HG03565 (cell line): ENCODE results near the gene AMZ1.
"Not testable (repeated sequence)": the region's sequence is repeated elsewhere in the genome, so short reads cannot be mapped to it uniquely, and the experiment has no call there.

Source experiments
- ATAC-seq: cut with Tn5 transposase; IDR thresholded peaks from one replicate; pipeline ENCODE4 v1.9.1; 2021; ENCODE audit warnings: mild to moderate bottlenecking, moderate library complexity; ENCODE audit not compliant: unreplicated experiment

The AMZ1 gene

DNA sequence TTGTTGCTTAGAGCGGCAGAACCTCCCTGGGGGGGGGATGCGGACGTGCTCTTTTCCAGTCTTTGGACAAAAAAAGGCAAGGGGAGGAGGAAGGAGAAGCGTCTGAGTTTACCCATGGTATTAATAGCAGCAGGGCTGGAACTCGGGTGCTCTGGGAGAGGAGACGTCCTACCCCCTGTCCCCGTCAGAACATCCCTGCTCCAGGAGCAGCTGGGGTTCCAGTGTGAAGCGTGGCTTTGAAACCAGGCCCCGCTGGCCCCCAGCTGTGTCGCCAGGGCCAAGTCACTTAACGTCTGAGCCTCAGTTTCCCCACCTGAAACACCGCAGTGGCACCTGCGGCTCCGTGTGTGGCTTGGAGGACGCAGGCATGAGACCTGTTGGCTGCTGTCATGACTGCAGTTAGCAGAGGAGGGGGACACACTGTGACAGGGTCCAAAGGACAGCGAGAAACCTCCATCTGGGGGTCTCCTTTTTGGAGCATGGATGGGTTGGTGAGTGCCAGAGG, 1.4 kb downstream of the AMZ1 start:
- no peak for ATAC-seq

DNA sequence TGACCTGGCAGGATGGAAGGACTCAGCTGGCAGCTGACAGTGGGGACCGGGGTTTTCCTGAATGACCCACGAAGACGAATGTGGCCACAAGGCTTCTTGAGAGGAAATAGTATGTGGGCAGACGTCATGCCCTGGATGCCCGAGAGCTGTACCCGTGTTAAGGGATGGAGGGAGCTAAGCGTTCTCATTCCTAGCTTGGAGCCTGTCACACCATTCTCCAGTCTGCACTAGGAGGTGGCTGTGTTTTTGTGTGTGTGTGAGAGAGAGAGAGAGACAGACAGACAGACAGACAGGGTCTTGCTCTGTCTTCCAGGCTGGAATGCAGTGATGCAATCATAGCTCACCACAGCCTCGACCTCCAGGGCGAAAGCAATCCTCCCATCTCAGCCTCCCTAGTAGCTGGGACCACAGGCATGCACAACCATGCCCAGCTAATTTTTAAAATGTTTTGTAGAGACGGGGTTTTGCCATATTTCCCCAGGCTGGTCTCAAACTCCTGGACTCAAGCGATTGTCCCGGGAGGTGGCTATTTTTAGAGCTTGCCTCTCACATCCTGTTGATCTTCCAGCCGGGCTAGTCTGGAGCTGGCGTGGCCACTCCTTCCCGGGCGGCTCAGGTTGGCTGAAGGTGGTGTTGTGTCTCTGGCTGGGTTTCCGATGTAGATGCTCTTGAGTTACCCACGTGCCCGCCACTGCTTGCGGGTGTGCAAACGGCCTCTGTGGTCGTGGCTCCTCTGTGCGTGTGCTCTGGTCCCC, 2.1 kb downstream of the AMZ1 start:
- no peak for ATAC-seq

DNA sequence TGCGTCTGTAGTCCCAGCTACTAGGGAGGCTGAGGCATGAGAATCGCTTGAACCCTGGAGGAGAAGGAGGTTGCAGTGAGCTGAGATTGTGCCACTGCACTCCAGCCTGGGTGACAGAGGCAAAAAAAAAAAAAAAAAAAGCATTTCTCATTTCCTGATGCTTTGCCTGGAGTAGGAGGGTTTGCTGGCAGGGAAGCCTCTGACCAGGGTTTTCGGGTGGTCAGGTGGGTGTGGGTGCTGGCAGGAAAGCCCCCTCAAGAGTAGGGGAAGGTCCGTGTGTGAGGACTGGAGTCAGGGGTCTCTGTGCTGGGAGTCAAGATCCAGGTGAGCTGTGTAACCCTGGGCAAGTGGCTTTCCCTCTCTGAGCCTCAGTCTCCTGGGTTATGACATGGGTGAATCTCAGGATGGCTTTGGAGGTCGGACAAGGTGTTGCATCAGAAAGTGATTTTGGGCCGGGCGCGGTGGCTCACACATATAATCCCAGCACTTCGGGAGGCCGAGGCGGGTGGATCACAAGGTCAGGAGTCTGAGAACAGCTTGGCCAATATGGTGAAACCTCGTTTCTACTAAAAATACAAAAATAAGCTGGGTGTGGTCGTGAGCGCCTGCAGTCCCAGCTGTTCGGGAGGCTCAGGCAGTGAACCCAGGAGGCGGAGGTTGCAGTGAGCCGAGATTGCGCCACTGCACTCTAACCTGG, 3.2 kb downstream of the AMZ1 start:
- ATAC-seq: no peak

DNA sequence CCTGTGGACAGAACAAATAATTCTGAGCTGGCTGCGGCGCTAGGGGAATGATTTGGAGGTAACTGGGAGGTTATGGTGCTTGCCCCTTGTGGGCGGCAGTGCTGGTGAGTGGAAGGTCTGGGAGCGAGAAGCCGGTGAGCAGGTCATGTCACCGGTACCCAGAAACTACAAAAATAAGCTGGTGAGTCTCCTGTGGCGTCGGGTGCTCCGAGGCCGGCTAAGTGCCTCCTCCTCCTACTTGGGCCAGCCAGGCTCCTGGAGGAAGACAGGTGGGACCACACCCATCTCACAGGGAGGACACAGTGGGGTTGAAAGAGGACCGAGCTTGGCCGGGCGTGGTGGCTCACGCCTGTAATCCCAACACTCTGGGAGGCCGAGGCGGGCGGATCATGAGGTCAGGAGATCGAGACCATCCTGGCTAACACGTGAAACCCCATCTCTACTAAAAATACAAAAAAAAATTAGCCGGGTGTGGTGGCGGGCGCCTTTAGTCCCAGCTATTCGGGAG, 4.0 kb downstream of the AMZ1 start:
- not testable (repeated sequence) for ATAC-seq

DNA sequence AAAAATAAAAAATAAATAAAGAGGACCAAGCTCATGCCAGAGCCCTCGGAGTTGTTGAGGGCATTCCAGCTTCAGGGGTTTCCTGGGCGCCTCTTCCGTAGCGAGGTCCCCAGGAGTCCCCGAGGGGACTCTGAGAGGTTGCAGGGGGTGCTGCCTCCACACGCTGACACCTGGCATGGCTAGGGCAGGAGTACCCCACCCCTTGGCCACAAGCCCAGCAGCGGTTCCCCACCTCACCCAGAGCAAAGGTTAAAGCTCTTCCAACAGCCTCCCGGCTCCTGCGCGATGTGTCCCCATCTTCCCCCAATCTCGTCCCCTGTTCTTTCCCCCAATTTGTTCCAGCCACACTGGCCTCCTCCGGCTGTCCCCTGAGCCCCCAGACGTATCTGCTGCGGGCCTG, 4.5 kb downstream of the AMZ1 start:
- no peak for ATAC-seq

DNA sequence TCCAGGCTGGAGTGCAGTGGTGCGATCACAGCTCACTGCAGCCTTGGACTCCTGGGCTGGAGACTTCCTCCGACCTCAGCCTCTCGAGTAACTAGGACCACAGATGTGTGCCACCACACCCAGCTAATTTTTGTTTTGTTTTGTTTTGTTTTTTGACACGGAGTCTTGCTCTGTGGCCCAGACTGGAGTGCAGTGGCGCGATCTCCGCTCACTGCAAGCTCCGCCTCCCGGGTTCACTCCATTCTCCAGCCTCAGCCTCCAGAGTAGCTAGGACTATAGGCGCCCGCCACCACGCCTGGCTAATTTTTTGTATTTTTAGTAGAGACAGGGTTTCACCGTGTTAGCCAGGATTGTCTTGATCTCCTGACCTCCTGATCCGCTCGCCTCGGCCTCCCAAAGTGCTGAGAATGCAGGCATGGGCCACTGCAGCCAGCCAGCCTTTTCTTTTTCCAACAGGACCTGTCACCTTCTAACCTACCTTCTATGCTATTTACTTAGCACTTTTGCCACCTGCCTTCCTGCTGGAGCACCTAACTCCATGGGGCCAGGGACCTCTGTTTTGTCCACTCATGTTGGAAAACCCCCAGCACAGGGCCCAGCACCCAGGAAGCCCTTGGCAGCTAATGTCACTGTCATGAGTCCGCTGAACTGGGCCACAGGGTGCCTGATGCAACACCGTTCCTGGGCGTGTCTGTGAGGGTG, 5.6 kb downstream of the AMZ1 start:
- not testable (repeated sequence) for ATAC-seq

DNA sequence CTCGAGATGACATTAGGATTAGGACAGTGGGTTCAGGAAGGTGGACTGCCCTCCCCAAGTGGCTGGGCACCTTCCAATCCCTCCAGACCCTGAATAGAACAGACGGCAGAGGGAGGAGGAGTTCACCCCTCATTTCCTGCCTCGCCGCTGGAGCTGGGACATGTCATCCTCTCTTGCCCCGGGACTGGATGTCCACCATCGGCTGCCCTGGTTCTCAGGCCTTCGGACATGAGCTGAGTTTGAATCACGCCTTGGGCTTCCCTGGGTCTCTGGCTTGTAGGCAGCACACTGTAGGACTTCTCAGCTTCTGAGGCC, 6.1 kb downstream of the AMZ1 start:
- not testable (repeated sequence) for ATAC-seq

DNA sequence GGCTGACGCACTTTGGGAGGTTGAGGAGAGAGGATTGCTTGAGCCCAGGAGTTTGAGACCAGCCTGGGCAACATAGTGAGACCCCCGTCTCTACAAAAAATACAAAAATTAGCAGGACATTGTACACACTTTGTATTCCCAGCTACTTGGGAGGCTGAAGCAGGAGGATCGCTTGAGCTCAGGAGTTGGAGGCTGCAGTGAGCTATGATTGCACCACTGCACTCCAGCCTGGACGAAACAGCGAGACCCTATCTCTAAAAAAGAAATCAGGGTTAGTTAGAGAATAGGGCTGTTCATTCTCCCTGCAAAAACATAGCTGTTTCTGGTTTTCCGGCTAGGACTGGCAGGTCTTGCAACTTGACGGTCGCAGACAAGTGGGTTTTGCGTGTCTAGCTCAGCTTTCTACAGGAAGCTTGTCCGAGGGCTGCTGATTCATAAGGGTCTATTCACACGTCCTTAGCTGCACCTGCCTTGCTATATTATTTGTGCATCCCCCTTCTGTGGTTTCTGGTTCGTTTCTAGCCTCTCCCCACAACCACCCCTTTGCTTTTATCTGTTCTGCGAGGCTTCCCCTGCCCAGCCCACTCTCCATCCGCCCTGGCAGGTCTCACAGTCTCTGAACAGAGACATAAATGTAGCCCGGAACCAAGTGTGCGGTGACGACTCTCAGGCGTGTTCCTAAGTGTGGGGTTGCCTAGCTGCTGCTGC, 10.7 kb downstream of the AMZ1 start:
- peak; percentile 84 for ATAC-seq

DNA sequence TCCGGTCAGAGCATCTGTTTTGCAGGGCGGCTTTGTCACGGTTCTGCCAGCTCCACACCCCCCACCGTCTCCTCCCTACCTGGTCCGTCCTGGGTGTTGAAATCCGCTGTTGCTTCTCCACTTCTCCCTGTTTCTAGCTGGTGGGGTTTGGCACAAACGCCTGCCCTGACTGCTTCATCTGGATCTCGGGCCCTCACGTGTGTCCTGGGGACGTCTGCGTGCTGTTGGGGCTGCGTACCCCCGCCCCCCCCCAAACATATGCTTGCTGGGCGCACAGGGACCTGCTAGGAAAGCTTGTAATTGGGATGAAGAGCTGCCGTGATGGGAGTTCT, 11.3 kb downstream of the AMZ1 start:
- no peak for ATAC-seq

DNA sequence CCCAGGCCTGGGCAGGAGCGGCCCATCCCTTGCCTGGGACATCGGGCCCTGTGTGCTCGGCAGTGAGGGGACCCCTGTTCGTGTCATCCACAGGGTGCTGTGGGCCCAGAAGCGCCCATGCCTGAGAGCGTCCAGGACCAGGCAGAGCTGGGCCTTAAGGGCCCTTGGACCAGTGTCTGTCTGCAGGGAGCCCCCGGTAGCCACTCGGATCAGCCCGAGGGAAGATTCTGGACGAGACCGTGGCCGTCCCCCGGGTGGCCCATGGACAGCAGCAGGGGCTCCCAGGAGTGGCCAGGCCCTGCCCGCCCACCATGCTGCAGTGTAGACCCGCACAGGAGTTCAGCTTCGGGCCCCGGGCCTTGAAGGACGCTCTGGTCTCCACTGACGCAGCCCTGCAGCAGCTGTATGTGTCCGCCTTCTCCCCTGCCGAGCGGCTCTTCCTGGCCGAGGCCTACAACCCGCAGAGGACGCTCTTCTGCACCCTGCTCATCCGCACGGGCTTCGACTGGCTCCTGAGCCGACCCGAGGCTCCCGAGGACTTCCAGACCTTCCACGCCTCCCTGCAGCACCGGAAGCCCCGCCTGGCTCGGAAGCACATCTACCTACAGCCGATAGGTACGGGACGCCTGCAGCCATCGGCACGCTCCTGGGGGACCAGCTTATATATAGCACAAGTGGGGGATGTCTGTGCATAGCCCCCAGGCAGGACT, 12.3 kb downstream of the AMZ1 start:
- no peak for ATAC-seq

DNA sequence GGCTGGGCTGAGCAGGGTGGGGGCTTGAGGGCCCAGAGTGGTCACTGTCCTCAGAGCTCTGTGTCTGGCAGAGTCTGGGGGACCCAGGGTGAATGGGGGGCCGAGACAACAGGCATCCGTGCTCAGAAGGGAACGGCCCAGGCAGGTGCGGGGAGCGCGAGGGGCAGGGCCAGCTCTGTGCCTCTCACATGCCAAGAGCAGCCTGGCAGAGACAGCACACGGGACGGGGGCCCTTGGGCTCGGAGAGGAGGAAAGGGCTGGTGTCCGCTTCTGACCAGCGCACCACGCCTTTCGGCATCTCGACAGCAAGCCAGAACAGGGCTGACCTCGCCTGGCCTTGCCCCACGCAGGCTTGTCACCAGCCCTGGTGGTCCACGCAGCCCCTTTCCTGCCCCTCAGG, 13.4 kb downstream of the AMZ1 start:
- no peak for ATAC-seq

DNA sequence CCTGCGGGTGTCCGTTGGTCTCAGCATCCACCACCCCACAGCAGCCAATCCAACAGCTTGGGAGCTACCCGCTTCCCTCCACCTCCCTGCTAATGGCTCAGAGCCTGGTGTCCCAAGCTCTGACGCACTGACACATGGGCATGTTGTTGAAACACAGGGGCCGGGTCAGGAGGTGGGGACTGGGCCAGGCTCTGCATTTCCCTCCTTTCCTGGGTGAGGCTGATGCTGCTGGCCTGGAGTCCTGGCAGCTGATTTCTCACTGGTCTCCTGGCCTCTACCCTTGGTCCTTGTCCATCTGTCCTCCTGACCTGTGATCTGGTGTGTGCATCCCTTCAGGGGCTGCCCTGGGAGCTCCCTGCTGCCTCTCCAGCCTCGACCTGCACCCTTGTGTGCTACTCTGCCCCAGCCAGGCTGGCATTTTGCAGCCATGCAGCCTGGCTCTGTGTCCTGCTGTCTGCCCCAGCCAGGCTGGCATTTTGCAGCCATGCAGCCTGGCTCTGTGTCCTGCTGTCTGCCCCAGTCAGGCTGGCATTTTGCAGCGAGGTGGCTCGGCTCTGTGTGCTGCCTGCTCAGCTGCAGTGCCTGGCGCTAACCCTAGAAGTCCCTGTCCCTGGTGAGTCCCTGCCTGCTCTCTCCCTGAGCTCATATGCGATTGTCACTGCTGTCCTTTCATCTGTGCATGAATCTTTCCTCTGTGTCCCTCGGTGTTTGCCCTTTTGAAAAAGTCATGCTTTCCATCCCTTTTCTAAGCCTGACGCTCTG, 14.0 kb downstream of the AMZ1 start:
- ATAC-seq: no peak

DNA sequence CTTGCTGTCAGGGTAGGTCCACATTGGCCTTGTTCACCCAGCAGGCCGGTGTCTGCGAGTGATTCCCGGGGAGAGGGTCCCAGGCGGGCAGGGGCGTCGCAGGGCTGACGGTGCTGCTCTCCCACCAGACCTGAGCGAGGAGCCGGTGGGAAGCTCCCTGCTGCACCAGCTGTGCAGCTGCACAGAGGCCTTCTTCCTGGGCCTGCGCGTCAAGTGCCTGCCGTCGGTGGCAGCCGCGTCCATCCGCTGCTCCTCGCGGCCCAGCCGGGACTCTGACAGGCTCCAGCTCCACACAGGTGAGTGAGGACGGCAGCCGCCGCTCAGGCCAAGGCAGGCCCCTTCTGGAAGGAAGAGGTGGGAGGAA, 14.6 kb downstream of the AMZ1 start:
- ATAC-seq: no peak

DNA sequence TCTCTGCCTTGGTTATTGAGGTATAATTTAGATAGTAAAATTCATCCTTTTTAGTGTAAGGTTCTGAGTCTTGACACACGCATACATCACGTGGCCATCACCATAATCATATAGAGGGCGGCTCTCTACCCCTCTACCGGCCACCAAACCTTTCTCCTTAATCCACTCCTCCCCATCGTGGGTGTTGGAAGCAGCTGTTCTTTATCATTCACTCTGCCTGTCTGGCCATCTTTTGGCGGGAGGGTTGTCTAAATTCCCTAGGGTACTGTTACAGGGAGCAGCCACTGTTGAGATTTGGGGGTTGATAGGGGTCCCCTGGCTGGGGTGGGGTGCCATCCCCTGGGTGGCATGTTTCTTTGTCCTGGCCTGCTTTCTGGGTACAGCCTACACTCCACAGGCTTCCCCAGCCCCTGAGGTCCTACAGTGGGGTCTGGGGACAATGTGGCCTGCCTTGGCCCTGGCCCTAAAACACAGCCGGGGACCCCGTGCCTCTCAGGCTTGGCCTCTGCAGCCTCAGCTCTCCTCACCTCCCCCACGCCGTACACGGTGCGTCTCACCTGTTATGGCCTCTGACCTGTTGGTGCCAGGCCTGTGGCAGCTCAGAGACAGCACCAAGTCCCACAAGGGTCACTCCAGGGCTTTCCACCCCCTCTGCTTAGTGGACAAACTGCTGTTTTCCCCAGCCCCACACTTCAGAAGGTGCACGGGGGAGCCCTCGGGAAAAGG, 17.5 kb downstream of the AMZ1 start:
- ATAC-seq: no peak

DNA sequence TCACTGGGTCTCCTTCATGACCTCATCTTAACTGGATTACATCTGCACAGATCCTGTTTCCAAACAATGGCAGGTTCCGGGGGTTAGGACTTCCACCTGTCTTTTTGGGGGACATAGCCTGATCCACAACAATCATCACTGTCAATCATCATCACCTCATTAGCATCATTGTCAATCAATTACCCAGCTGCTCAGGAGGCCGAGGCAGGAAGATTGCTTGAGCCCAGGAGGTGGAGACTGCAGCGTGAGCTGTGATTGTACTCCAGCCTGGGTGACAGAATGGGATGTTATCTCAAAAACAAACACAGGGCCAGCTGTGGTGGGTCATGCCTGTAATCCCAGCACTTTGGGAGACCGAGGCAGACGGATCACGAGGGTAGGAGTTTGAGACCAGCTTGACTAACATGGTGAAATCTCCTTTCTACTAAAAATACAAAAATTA, 18.7 kb downstream of the AMZ1 start:
- no peak for ATAC-seq

DNA sequence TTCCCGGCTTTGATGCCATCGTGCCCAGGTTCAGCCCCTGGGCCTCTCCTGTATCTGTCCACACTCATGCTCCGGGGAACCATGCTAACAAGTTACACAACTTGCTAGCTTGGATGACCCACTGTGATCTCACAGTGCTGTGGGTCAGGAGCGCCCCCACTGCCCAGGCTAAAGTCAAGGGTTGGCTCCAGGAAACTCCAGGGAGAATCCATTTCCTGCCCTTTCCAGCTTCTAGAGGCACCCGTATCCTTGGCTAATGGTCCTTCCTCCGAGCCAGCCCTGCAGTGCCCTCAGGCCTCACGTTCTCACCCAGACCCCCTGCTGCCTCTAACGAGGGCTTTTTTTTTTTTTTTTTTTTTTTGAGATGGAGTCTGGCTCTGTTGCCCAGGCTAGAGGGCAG, 19.5 kb downstream of the AMZ1 start:
- ATAC-seq: no peak

DNA sequence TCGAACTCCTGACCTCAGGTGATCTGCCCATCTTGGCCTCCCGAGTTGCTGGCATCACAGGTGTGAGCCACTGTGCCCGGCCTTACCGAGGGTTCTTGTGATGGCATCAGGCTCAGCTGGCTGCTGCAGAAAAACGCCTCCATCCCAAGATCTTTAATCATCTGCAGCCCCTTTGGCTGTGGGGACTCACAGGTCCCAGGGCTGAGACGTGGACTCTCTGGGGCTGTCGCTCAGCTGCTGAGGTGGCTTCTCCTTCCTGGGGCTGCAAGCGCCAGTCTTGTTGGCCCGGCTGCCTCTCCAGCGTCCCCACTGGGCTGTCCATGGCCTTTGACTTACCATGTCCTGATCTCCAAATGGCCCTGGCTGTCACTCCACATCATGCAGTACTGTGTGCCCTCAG, 20.0 kb downstream of the AMZ1 start:
- ATAC-seq: no peak

DNA sequence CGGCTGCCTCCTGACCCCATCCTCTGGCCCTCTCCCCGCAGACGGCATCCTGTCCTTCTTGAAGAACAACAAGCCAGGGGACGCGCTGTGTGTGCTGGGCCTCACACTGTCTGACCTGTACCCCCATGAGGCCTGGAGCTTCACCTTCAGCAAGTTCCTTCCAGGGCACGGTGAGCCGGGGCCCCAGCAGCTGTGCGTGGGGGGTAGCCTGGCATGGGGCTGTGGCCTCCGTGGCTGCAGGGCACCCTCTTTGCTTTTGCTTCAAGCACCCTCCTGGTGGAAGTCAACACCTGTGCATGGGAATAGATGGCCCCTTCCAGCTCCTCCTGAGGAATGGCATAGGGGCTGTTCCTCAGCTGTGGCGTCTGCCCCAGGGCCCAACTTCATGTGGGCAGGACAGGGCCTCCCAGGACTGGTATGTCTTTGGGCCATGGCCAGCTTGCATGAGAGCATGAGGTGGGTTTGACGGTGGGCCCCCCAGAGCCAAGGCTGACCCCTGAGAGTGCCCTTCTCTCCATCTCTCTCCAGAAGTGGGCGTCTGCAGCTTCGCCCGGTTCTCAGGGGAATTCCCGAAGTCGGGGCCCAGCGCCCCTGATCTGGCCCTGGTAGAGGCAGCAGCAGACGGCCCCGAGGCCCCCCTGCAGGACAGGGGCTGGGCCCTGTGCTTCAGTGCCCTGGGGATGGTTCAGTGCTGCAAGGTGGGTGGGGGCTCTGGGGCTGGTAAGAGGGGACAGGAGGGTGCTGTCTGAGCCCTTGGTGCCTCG, 20.7 kb downstream of the AMZ1 start:
- ATAC-seq: no peak
